ENCODE data around the gene MRPS25.

Gene MRPS25

GRCh38 chr3:15064835-15065549 lies at the start of gene MRPS25:
MRPS25 (minus strand) TSS chr3:15065315; CDS start chr3:15065194, 121 bp downstream.
- peak; percentile 89 for DNase-seq

GRCh38 chr3:15113884-15114283 lies 48.8 kb upstream of the MRPS25 start:
- DNase-seq = no peak

- DNase-seq = no peak
Measured at GRCh38 chr3:15113471-15113870, 48.4 kb upstream of the MRPS25 start.

GRCh38 chr3:15112011-15112410 lies 46.9 kb upstream of the MRPS25 start:
- DNase-seq = no peak

- DNase-seq = no peak
Measured at GRCh38 chr3:15110206-15110605, 45.1 kb upstream of the MRPS25 start.

- DNase-seq = no peak
Measured at GRCh38 chr3:15108869-15109268, 43.8 kb upstream of the MRPS25 start.

- DNase-seq = peak; percentile 73
Measured at GRCh38 chr3:15108082-15108545, 43.0 kb upstream of the MRPS25 start.

GRCh38 chr3:15107075-15107947 lies 42.2 kb upstream of the MRPS25 start:
- DNase-seq = no peak

- no peak for DNase-seq
Measured at GRCh38 chr3:15102836-15103235, 37.7 kb upstream of the MRPS25 start.

GRCh38 chr3:15102256-15102655 lies 37.1 kb upstream of the MRPS25 start:
- no peak for DNase-seq

- no peak for DNase-seq
Measured at GRCh38 chr3:15099364-15100098, 34.4 kb upstream of the MRPS25 start.

GRCh38 chr3:15098503-15099363 lies 33.6 kb upstream of the MRPS25 start, which contains the start of gene RBSN:
RBSN (minus strand) TSS chr3:15099148; CDS start chr3:15096120, 3,028 bp downstream.
- peak; percentile 96 for DNase-seq

GRCh38 chr3:15097891-15098290 lies 32.8 kb upstream of the MRPS25 start:
- peak; percentile 52 for DNase-seq

- DNase-seq = no peak
Measured at GRCh38 chr3:15096046-15096445, 30.9 kb upstream of the MRPS25 start.

GRCh38 chr3:15094187-15094875 lies 29.2 kb upstream of the MRPS25 start:
- DNase-seq = no peak

GRCh38 chr3:15092686-15093085 lies 27.6 kb upstream of the MRPS25 start:
- DNase-seq = no peak

- DNase-seq = no peak
Measured at GRCh38 chr3:15091575-15091974, 26.5 kb upstream of the MRPS25 start.

- no peak for DNase-seq
Measured at GRCh38 chr3:15089201-15089600, 24.1 kb upstream of the MRPS25 start.

GRCh38 chr3:15086699-15087098 lies 21.6 kb upstream of the MRPS25 start:
- DNase-seq = no peak

- DNase-seq = no peak
Measured at GRCh38 chr3:15086263-15086662, 21.1 kb upstream of the MRPS25 start.

- DNase-seq = no peak
Measured at GRCh38 chr3:15083252-15083651, 18.1 kb upstream of the MRPS25 start.
